GM12892 (cell line): ENCODE measurements around the gene PLEKHG5.

Source experiments
- DNase-seq: peaks from one replicate; pipeline ENCODE4 v3.0.0; 2011; ENCODE audit not compliant: insufficient read length
- FAIRE-seq: peaks from 2 replicates; lab custom pipeline; 2011; peaks lifted over from hg19 to GRCh38; lab: Jason Lieb, UNC
- POLR2A ChIP-seq: IDR thresholded peaks from 2 replicates; pipeline ENCODE4 v1.6.1; 2011; ENCODE audit warnings: low read depth, low read length, control low read depth
- POLR2AphosphoS5 ChIP-seq: IDR thresholded peaks from 2 replicates; pipeline ENCODE4 v1.6.1; 2011; ENCODE audit warnings: low read depth, low read length, control low read depth
- TAF1 ChIP-seq: IDR thresholded peaks from 2 replicates; pipeline ENCODE4 v1.6.1; 2011; ENCODE audit warnings: low read depth, mild to moderate bottlenecking, control low read depth, low read length, borderline replicate concordance

PLEKHG5 gene

DNA sequence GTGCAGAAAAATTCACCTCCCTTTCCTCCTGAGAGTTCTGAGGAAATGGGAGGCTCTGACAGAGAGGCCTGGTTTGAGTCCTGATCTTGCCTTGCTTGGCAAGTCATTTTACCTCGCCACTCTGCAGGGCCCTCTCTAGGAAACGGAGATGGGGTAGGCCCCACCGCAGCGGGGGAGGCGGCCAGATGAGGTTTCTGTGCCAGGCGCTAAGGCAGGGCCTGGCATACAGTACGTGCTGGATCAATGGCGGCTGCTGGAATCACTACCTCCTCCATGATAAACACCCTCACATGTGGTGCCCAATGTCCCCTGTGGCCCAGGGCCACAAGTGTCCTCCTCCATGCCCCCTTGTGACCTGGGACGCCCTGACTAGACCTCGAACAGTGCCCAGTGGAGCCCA lies 499 bp upstream of the PLEKHG5 start:
- TF ChIP-seq TAF1, result no peak
- no peak for TF ChIP-seq POLR2AphosphoS5
- no peak for TF ChIP-seq POLR2A

DNA sequence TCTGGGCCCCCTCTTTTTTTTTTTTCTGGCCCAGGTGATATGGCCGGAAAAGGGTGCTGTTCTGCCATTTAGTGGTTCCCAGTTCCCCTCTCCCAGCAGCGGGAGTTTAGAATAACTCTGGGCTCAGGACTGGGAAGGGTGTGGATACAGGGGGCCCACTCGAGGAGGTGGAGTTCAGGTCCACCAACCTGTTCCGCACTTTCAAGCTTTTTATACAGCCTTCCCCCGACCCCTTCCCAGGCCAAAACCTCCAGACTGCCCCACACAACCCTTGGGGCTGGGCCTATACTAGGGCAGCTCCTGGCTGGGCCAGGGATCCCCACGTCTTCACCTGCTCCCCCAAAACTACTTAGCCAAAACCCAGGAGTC lies 402 bp downstream of the PLEKHG5 start:
- no peak for DNase-seq
- TF ChIP-seq POLR2AphosphoS5 (no peak), TAF1 (no peak)
- FAIRE-seq, result peak; percentile 30

More for the DNA sequence above, 499 bp upstream of the PLEKHG5 start:
- FAIRE-seq (no peak), DNase-seq (no peak)

DNA sequence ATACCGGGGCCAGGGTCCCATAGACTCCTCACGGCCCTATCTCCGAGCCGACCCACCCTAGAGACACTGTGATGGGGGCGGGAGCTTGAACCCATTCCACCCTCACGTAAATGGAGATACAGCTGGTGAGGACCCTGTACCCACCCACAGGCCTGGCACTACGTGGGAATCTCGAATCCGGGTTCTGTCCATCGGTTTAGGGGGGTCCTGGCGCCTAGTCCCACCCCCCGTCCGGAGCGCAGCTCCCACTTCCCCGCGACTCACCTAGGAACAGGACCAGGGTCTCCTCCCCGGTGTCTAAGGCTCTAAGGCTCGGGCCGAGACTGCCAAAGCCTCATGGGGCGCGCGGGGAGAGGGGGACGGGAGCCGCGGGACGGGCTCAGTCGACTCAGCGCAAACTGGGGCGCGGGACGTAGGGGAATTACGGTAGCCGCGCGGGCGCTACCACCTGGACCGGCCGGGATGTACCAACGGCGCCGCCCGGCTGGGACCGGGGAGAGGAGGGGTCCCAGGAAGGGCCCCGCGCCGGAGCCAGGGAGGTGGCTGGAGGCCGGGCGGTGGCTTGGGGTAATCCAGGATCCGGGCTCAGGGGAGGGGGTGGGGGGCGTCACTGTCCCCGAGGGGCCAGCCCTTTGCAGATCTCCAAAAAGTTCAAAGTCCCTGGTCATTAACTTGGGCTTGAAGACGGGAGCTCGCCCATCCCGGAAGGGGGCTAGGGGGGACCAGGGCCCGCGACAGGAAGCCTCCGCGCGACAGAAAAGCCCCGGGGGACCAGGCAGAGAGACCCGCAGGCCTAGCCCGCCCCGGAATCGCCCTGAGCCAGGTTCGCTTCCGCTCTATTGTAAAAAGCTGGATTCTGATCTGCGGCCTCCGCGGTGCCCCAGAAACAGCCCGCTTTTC lies 1.0 kb downstream of the PLEKHG5 start:
- TF ChIP-seq TAF1, result no peak
- no peak for TF ChIP-seq POLR2AphosphoS5
- TF ChIP-seq POLR2A, result no peak
- FAIRE-seq (no peak), DNase-seq (peak; percentile 83)

DNA sequence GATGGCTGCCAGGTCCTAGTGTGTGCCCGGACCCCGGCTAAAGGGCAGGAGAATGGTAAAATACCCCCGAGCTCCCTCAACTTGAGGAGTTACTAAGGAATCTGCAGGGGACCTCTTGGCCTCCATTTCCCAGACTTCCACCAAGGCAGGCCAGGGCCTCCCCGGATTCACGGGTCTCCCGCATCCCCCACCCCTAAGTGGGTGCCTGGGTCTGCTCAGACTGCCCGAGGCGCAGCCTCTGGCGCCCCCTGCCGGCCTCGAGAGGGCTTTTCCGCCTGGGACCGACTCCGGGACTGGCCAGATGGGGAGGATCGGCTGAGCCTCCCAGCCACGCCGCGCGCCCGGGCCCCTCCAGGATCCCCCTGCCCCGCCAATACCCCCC lies 1.7 kb downstream of the PLEKHG5 start:
- TF ChIP-seq TAF1 (no peak), POLR2A (no peak), POLR2AphosphoS5 (no peak)
- DNase-seq (peak; percentile 98), FAIRE-seq (peak; percentile 91)

DNA sequence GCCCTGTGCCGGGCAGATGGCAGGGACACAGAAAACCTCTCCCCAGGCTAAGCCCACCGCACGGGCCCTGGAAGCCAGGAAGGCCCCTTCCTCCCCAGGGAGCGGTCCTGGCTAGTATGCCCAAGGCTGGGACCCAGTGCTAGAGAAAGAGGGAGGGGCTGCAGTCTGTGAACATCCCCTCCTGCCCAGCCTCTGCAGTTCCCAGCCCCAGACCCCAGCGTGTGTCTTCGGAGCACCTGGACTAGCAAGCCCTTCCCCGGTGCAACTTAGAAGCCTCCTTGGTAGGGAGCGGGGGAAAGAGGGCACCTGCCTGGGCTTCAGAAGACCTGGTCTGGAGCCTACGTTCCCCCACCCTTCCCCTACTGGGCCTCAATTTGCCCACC lies 2.1 kb downstream of the PLEKHG5 start:
- no peak for FAIRE-seq
- DNase-seq, result no peak
- TF ChIP-seq TAF1, result no peak
- TF ChIP-seq POLR2A, result no peak
- TF ChIP-seq POLR2AphosphoS5, result no peak

DNA sequence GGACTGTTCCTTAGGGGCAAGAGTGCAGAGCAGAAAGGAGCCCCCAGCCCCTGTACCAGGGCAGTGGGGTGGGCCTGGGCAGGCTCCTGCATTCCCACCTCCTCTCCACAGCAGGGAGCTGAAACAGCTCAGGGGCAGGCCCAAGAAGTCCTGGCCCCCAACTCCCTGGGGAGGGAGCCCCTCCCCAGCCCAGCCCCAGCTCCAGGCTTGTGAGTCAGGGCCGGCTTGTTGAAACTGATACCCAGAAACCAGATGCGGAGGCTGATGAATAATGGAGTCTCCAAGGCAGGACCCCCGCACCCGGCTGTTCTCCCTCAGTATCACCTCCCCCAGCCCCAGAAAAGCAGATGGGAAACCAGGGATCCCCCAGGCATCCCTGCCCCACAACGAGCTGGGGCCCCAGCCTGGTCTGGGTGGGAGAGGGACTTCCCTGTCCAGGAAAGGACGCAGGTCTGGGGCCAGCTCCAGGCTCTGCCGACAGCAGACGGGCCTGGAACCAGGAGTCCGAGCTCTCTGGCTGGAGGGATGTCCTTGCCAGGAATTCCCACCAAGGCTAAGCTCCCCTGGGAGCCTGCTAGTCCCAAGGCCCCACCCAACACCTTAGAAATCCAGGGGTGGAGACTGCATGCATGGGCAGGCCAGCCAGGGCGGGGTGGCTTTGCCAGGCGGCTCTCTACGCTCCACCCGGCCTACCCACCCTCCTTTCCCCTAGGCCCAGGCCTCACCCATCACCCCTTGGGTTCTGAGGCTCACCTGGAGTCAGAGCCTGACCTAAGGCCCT lies 2.7 kb downstream of the PLEKHG5 start:
- FAIRE-seq, result no peak
- DNase-seq, result no peak
- TF ChIP-seq POLR2AphosphoS5 (no peak), TAF1 (no peak), POLR2A (no peak)

DNA sequence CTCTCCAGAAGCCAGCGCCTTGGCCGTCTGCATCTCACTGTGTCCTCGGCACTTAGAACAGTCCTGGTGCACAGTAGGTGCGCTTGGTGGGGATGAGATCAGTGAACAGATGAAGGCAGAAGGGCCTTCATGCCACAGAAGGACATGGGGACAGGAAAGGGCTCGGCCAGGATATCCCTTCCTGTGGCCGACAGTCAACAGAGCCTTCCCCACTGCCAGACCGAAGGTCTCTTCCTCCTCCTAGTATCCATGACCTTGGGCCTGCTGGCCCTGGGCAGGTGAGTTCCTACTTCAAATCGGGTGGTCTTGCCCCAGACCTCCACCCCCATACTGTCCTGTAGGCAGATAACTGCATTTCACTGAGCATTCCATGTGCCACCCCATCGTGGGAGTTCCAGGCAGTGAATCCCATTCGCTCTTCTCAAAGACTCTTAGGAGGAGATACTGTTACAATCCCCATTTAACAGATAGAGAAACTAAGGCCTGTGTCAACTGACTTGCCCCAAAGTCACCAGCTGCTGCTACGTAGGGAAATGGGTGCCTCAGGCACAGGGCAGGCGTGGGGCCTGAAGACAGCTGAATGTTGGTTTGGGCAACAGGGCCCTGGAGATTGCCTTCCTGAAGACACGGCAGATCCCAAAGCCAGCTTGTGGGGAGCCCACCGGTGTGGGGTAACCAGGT lies 3.5 kb downstream of the PLEKHG5 start:
- TF ChIP-seq POLR2AphosphoS5 (no peak), POLR2A (no peak), TAF1 (no peak)
- FAIRE-seq, result no peak
- no peak for DNase-seq

DNA sequence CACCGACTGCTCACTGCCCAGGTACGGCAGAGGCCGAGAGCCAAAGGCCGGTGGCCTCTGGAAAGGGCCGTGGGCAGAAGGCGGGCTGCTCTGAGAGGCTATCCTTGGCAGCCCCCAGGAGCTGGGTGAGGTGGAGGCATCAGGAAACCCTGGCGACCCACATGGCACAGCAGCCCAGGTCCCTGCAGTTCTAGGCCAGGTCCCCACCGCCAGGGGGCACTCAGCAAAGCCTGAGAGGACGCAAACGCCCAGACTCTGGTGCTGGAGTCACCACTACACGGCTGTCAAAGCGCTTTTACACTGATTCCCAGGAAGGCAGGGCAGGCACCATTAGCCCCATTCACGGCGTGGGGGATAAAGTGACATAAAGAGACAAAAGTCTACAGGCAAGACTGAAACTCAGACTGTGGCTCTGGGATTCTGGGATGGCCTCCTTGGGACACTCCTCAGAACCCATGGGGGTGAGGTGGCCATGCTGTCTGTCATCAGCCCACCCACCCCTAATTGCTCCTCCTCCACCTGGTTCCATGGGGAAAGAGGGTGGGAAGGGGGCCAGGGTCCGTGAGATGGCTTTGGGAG lies 4.9 kb downstream of the PLEKHG5 start:
- DNase-seq (peak; percentile 88), FAIRE-seq (peak; percentile 17)
- no peak for TF ChIP-seq POLR2A
- TF ChIP-seq POLR2AphosphoS5, result no peak
- TF ChIP-seq TAF1, result no peak

DNA sequence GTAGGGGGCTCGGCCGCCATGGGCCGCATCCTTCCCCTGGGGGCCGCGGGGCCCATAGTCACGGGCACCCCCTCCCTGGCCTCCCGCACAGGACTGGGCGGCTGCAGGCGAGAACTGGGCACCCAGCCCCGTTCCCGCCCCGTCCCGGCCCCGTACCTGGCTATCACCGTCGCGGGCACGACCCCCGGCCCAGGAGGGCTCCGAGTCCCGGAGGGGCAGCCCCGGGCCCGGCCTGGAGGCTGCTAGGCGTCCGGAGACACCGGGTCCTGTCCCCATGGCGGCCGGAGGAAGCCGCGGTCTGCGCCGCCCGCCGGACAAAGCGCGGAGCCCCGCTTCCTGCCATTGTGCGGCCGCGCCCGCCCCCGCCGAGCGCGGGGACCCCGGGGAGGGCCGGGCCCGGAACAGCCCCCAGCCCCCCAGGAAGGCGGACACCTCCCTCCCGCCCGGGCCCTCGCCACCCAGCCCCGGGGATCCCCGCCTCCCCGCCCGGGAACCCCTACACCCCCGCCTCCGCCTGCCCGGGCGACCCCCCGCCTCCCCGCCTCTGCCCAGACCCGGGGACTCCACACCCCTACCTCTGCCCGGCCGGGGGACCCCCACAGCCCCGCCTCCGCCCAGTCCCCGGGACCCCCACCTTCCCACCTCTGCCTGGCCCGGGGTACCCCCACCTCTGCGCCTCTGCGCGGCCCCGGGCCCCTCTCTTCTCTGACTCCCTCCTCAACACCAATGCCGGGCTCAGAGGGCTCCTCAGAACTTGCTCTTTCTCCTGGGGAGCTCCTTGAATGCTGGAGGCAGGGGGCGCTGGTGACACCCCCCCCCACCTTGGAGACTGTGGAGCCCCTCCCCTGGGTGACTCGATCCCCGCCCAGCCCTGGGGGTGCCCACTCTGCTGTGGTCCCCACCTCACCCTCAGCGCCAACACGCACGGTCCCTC lies 6.0 kb downstream of the PLEKHG5 start:
- TF ChIP-seq TAF1 (no peak), POLR2AphosphoS5 (no peak), POLR2A (no peak)
- DNase-seq, result no peak
- FAIRE-seq, result no peak

DNA sequence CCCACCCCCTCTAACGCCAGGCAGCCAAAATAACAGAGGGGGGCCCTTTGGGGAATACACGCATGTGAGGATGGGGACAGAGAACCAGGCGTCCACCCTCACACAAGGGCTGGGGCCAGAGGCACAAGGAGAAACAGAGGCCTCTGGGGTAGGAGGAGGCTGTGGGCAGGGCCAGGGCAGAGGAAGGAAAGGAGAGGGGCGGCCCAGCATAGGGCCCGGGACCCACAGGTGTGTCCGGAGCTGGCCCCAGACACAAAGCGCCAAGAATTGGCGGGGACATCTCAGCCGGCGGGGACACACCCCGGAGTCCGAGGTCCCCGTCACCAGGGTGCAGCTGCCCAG lies 6.7 kb downstream of the PLEKHG5 start:
- FAIRE-seq, result no peak

More for the DNA sequence above, 6.7 kb downstream of the PLEKHG5 start:
- no peak for DNase-seq
- TF ChIP-seq TAF1 (no peak), POLR2A (no peak), POLR2AphosphoS5 (no peak)
